ENCODE results near the gene KRT27. TPM values are rescaled to one million over a fixed set of nuclear protein-coding genes. Genes with fewer than 3 reads are reported as not detected.

The KRT27 gene
- total RNA-seq, 1 donor from 2014 or later, result not detected

- Histone ChIP-seq H3K36me3 (no peaks in the 10 kb centered on the region), H3K27me3 (peaks cover 28% of the 10 kb centered on the region), H4K20me1 (ENCODE audit: low read depth) (no peaks in the 10 kb centered on the region), H3K4me3 (no peak overlapping the region), H3K4me1 (no peaks in the 10 kb centered on the region), H3K27ac (no peak overlapping the region), H3K79me2 (ENCODE audit: low read depth) (no peaks in the 10 kb centered on the region), H3K9me3 (ENCODE audit: low read depth) (no peaks in the 10 kb centered on the region), H2AFZ (replicated peaks) (no peak overlapping the region), H3K9ac (no peak overlapping the region), H3F3A (ENCODE audit: low read depth) (no peaks in the 10 kb centered on the region), H3K4me2 (no peak overlapping the region)
- no peak overlapping the region for H3K27ac Mint-ChIP-seq
- TF ChIP-seq EZH2 (IDR thresholded peaks at IDR 0.05) (no peak), EZH2phosphoT487 (IDR thresholded peaks at IDR 0.05) (no peak), CTCF (IDR thresholded peaks at IDR 0.05) (no peak)
- no peaks in the 10 kb centered on the region for H3K36me3 Mint-ChIP-seq
- H3K27me3 Mint-ChIP-seq (ENCODE audit: insufficient read depth, low read depth), result no peaks in the 10 kb centered on the region
- H3K4me1 Mint-ChIP-seq, result no peaks in the 10 kb centered on the region
- DNase-seq (ENCODE audit: low spot score), result no peak
- H3K4me3 Mint-ChIP-seq, result no peak overlapping the region
- H3K9me3 Mint-ChIP-seq, result no peaks in the 10 kb centered on the region
Measured at GRCh38 chr17:40735016-40735415, 47.3 kb downstream of the KRT27 start.

GRCh38 chr17:40734018-40734417 lies 48.3 kb downstream of the KRT27 start:
- Mint-ChIP-seq H3K4me1 (no peaks in the 10 kb centered on the region), H3K9me3 (no peaks in the 10 kb centered on the region), H3K27ac (no peak overlapping the region), H3K4me3 (no peak overlapping the region), H3K27me3 (ENCODE audit: insufficient read depth, low read depth) (no peaks in the 10 kb centered on the region), H3K36me3 (no peaks in the 10 kb centered on the region)
- DNase-seq (ENCODE audit: low spot score), result no peak
- TF ChIP-seq CTCF (IDR thresholded peaks at IDR 0.05) (no peak), EZH2 (IDR thresholded peaks at IDR 0.05) (no peak), EZH2phosphoT487 (IDR thresholded peaks at IDR 0.05) (no peak)
- no peak overlapping the region for H3K27ac ChIP-seq
- H3K4me1 ChIP-seq, result no peaks in the 10 kb centered on the region
- H3K9ac ChIP-seq, result no peak overlapping the region
- no peaks in the 10 kb centered on the region for H3K9me3 ChIP-seq (ENCODE audit: low read depth)
- H3F3A ChIP-seq (ENCODE audit: low read depth), result no peaks in the 10 kb centered on the region
- H2AFZ ChIP-seq (replicated peaks), result no peak overlapping the region
- H3K27me3 ChIP-seq, result peaks cover 28% of the 10 kb centered on the region
- H4K20me1 ChIP-seq (ENCODE audit: low read depth), result no peaks in the 10 kb centered on the region
- no peaks in the 10 kb centered on the region for H3K79me2 ChIP-seq (ENCODE audit: low read depth)
- no peak overlapping the region for H3K4me3 ChIP-seq
- H3K4me2 ChIP-seq, result no peak overlapping the region
- H3K36me3 ChIP-seq, result no peaks in the 10 kb centered on the region

GRCh38 chr17:40730970-40731369 lies 51.4 kb downstream of the KRT27 start:
- Histone ChIP-seq H3K36me3 (no peaks in the 10 kb centered on the region), H3F3A (ENCODE audit: low read depth) (no peaks in the 10 kb centered on the region), H3K79me2 (ENCODE audit: low read depth) (no peaks in the 10 kb centered on the region), H3K4me1 (no peaks in the 10 kb centered on the region), H3K4me2 (no peak overlapping the region), H2AFZ (replicated peaks) (no peak overlapping the region), H3K9me3 (ENCODE audit: low read depth) (no peaks in the 10 kb centered on the region), H3K4me3 (no peak overlapping the region), H3K27me3 (peaks cover 24% of the 10 kb centered on the region), H3K27ac (no peak overlapping the region), H3K9ac (no peak overlapping the region), H4K20me1 (ENCODE audit: low read depth) (no peaks in the 10 kb centered on the region)
- TF ChIP-seq CTCF (IDR thresholded peaks at IDR 0.05) (no peak), EZH2 (IDR thresholded peaks at IDR 0.05) (no peak), EZH2phosphoT487 (IDR thresholded peaks at IDR 0.05) (no peak)
- DNase-seq (ENCODE audit: low spot score), result no peak
- Mint-ChIP-seq H3K27me3 (ENCODE audit: insufficient read depth, low read depth) (no peaks in the 10 kb centered on the region), H3K9me3 (no peaks in the 10 kb centered on the region), H3K36me3 (no peaks in the 10 kb centered on the region), H3K27ac (no peak overlapping the region), H3K4me3 (no peak overlapping the region), H3K4me1 (no peaks in the 10 kb centered on the region)
